ENCODE results near the gene EFNB2.

DNA sequence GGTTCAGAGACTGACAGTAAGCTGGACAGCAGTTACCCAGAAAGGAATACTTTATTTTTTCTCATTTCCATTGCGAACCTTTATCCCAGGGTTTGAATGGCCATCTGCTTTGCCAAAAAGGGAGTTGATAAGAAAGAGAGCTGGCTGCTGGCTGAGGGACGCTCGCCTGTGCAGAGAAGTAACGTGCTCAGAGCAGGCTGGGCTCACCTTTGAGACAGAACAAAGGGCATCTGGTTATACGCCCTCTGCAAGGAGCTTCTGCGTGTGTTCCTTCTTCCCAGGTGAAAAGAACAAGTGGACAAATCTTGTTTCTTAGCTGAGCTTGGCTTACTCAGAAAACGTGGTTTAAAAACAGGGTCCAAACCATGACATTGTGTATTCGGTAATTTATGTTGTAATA, 47.4 kb downstream of the EFNB2 start:
- TF ChIP-seq, protein P1, sequence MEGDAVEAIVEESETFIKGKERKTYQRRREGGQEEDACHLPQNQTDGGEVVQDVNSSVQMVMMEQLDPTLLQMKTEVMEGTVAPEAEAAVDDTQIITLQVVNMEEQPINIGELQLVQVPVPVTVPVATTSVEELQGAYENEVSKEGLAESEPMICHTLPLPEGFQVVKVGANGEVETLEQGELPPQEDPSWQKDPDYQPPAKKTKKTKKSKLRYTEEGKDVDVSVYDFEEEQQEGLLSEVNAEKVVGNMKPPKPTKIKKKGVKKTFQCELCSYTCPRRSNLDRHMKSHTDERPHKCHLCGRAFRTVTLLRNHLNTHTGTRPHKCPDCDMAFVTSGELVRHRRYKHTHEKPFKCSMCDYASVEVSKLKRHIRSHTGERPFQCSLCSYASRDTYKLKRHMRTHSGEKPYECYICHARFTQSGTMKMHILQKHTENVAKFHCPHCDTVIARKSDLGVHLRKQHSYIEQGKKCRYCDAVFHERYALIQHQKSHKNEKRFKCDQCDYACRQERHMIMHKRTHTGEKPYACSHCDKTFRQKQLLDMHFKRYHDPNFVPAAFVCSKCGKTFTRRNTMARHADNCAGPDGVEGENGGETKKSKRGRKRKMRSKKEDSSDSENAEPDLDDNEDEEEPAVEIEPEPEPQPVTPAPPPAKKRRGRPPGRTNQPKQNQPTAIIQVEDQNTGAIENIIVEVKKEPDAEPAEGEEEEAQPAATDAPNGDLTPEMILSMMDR (IDR thresholded peaks at IDR 0.05), result no peak
- TF ChIP-seq POLR2A (IDR thresholded peaks at IDR 0.05) (no peak), EP300 (IDR thresholded peaks at IDR 0.05) (no peak), POLR2AphosphoS5 (IDR thresholded peaks at IDR 0.05) (no peak)

Data from sigmoid colon (tissue), 4 donors.